GM19397 (cell line): ENCODE measurements around the gene GRP.
"Not testable (repeated sequence)": the region's sequence is repeated elsewhere in the genome, so short reads cannot be mapped to it uniquely, and the experiment has no call there.

Experiments used
- ATAC-seq: cut with Tn5 transposase; IDR thresholded peaks from one replicate; pipeline ENCODE4 v1.9.1; 2021; ENCODE audit warnings: mild to moderate bottlenecking, moderate library complexity; ENCODE audit not compliant: unreplicated experiment

GRP gene

DNA sequence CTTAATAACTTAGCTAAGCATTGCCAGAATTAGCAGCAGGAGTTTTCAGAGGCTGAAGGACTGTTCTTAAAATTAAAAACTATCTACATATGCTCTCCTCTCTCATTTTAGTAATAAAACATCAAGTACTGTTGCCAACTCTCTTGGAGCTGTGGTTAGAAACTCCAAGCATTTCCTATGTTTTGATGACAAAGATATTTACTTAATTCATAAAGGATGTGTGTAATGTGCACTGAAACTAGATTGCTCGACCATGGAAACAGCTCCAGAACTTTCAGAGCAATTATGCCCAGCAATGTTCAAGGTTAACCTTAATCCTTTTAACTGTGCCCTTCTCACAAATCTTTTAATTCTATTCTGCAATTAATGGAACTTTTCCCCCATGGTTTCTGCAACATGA, 8.4 kb downstream of the GRP start:
- no peak for ATAC-seq

DNA sequence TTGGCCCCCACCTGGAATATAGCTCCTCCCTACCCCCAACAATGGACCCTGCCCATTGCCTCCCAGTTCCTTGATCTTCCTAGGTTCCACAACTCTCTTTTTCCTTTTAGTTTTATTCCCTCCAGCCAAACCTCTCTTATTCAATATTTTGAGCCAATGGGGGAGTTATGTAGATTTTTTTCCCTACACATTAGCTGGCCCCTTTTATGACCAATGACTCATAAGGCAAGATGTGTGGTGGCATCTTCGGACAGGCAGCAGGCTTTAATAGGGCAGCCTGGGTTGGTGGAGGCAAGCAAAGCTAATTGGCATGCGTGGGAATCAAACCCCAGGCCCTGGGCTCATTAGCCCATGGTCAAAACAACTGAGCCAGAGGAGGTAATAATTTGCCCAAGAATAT, 9.2 kb downstream of the GRP start:
- no peak for ATAC-seq

DNA sequence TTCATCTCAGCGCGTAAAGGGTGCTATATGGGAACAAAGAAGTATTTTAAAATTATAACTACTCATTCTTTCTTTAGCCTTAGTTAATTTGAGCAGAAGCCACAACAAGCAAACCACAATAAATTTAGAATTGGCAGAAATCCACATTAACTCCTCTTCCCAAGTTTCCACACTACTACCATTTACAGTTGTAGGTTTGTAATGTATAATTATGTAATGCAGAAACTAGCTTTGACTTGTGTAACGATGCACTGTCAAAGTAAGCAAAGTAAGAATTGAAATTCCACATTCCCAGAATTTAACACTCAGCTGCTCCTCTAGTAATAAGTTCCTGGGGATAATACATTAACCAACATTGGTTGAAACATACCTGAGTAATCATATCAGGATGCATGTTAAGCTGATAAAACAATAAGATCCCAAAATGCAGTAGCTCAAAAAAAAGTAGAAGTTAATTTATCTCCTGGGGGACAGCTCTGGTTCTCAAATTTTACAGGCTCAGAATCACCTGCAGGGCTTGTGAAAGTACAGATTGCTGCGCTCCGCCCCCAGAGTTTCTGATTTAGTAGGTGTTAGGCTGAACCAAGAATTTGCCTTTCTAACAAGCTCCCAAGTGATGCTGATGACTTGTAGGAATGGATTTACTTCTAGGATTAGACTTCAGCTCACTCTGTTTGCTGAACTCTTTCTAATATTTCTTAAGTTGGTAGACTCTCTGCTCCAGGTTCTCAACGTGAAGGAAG, 9.9 kb downstream of the GRP start:
- ATAC-seq: no peak

DNA sequence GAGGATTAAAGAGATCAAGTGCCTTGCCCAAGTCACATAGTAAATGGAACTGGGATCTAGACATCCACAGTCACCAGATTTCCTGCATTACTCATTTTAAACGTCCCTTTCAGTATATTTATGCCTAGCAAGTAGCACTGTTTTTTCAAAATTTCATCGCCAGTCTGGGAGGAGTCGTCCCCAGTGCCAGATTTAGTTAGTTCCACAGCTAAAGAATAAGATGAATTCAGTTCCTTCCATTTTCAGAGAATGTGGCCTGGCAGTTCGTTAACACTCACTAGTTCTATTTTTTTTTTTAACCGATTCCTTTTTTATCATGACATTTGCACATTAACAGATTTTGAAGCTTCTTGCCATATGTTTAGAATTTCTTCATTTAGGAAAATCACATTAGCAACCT, 11.2 kb downstream of the GRP start:
- ATAC-seq: no peak

DNA sequence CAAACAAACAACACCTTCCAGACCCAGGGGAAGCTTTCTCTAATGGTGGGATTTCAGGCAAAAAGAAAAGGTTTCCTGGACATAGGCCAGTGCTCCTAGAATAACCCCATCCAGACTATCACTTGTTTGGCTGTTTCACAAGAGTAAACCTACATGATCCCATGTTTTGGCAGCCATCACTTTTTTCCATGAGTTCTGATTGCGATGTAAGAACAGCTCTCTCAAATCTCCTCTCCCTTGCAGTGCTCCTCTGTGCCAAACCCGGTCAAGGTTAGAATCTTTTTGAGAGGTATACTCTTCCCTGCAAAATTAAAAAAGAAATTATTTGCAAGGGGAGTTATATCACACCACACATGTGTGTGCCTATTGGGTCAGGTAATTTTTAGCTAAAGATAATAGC, 11.9 kb downstream of the GRP start:
- no peak for ATAC-seq

DNA sequence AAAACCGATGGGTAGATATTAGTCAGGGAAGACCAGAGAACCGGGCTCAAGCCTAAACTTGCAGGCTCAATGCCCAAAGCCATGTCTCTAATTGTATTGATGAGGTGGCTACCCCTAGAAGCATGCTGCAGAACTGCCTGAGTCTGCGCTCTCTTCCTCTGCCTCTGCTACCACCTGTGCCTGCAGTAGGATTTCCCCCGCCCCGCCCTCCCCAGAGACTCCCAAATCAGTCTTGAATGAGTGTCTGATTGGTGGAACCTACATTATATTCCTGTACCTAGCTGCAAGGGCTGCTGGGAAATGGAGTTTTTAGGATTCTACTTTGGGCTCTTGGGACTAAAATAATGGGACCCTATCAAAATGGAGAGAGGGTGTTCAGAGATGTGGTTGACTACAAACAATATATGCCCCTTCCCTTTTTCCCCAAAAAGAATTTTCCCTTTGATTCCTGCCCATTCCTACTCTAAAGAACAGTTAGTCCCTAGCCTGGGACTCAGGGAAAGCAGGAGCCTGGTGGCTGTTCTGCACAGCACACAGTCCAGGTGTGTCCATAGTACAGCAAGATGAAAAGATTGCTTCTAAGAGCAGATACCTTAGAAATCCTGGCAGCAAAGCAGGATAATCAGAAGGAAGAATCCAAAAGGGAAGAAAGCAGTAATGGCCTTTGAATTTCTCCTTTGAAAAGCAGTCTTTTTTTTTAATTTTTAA, 12.5 kb downstream of the GRP start:
- ATAC-seq: no peak

DNA sequence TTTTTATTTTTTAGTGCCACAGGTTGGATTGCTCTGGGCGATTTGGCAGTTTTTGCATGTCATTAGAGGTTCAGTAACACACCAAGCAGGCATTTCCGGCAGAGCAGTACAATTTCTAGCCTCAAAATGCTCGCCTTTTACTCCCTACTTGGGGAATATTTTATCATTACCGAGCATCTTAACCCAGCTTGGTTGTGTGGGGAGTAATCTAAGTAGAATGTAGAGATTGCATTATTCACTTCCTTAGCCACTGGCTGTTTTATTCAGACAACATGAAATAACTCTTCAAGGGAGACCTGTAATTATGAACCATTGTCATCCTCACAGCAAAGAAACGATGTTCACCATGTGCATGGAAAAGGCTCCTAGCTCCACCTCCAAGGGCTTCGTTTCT, 13.1 kb downstream of the GRP start:
- ATAC-seq: no peak

DNA sequence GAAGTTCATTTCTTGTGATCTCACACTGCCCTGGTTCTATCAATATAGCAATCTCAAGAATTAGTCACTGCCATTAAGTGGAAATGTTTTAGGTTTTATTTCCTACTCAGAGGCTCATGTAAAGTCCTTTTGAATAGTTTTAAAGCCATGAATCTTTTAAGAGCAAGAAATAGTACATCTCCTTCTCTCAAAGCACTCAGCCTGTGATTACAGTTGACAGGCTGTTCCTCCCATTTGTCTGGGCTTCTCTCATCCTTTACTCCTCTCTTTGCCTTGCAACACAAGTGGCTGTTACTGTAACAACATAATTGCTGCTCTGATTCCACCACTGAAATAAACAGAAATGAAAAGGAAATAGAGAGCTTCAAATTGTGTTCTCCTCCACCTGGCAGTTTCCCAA, 18.4 kb downstream of the GRP start:
- no peak for ATAC-seq

DNA sequence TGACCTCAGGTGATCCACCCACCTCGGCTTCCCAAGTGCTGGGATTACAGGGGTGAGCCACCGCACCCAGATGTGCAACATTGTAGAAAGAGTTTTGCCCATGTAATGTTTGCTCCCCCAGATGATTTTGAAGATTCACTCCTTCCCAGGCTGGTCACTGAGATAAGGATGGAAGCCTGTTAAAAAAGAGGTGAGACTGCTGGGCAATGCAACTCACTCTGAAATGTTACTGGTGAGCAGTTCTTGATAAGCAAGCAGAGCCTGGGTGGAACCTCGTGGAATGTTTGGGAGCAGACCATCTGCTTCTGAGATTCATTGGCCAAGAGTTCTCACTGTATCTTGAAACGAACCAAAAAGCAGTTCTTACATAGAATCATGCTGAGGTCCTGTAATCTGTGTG, 19.7 kb downstream of the GRP start:
- ATAC-seq: no peak

DNA sequence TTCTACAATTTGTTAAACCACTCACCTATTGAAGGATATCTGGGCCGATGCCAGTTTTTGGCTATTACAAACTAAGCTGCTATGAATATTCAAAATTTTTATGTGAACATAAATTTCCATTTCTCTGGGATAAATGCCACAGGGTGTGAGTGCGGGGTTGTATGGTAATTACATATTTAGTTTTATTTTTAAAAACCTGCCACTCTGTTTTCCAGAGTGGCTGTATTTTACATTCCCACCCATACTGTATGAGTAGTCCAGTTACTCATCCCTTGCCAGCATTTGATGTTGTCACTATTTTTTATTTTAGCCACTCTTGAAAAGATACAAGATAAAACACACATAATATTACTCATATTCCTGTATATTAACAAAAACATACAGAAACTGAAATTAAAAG, 22.9 kb downstream of the GRP start:
- ATAC-seq: no peak

DNA sequence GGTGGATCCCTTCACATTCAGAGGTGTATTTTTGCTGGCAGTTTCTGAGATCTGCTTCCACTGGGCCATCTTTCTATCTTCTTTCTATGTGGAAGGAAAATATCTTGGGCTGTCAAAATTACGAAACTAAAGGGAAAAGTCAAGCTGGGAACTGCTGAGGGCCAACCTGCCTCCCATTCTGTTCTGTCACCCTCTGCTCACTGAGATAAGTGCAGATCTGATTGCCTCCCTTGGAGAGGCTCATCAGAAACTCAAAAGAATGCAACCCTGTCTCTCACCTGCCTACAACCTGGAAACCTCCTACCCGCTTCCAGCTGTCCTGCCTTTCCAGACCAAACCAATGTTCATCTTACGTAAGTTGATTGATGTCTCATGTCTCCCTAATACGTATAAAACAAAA, 26.8 kb downstream of the GRP start:
- no peak for ATAC-seq

DNA sequence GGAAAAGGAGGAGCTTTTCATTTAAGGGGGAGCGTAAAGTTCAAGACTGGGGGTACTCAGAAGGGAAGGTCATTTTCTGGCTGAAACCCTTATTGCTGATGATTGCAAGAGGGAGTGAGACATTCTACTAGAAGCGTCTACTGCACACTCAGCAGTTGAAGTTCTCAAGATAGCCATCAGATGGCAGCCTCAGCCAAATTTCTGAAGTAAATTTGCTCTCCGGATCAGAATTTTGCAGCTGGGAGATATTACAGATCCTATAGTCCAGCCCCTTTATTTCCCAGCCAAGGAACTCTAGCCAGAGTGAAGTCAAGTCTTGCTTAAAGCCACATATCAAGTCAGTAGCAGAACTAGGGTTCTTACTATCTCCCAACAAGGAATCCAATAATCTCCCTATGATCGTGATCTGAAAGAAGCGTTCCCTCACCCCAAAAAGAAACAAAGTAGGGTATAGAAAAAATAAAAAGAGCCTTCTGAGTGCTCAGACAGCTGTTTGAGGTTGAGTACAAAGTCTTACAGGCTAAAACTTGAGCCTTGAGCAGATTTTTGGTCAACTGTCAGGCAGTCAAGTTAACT, 29.3 kb downstream of the GRP start:
- no peak for ATAC-seq

DNA sequence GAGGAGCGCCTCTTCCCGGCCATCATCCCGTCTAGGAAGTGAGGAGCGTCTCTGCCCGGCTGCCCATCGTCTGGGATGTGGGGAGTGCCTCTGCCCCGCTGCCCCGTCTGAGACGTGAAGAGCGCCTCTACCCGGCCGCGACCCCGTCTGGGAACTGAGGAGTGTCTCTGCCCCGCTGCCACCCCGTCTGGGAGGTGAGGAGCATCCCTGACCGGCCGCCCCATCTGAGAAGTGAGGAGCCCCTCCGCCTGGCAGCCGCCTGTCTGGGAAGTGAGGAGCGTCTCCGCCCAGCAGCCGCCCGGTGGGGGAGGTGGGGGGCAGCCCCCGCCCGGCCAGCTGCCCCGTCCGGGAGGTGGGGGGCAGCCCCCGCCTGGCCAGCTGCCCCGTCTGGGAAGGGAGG, 35.5 kb downstream of the GRP start:
- ATAC-seq: not testable (repeated sequence)

DNA sequence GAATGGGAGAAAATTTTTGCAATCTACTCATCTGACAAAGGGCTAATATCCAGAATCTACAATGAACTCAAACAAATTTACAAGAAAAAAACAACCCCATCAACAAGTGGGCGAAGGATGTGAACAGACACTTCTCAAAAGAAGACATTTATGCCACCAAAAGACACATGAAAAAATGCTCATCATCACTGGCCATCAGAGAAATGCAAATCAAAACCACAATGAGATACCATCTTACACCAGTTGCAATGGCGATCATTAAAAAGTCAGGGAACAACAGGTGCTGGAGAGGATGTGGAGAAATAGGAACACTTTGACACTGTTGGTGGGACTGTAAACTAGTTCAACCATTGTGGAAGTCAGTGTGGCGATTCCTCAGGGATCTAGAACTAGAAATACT, 41.9 kb downstream of the GRP start:
- not testable (repeated sequence) for ATAC-seq

DNA sequence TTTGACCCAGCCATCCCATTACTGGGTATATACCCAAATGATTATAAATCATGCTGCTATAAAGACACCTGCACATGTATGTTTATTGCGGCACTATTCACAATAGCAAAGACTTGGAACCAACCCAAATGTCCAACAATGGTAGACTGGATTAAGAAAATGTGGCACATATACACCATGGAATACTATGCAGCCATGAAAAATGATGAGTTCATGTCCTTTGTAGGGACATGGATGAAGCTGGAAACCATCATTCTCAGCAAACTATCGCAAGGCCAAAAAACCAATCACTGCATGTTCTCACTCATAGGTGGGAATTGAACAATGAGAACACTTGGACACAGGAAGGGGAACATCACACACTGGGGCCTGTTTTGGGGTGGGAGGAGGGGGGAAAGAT, 42.3 kb downstream of the GRP start:
- not testable (repeated sequence) for ATAC-seq

DNA sequence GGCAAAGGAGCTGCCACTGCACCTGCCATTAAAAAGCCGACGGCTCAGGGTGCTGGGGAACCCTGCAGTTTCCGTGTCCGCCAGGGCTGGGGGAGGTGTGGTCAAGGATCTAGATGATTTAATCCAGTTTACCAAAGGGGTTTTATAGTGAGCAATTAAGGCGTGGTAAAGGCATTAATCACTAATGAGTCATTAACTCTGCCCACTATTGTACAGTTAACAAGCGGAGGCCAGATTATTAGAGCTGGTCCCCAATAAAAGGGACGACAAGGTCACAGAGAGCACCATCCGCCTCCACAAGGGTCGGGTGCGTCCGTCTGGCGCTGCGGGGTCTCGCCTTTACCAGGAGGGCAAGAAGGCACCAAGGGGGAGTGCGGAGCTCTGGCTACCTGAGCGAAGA, 43.7 kb downstream of the GRP start:
- no peak for ATAC-seq

DNA sequence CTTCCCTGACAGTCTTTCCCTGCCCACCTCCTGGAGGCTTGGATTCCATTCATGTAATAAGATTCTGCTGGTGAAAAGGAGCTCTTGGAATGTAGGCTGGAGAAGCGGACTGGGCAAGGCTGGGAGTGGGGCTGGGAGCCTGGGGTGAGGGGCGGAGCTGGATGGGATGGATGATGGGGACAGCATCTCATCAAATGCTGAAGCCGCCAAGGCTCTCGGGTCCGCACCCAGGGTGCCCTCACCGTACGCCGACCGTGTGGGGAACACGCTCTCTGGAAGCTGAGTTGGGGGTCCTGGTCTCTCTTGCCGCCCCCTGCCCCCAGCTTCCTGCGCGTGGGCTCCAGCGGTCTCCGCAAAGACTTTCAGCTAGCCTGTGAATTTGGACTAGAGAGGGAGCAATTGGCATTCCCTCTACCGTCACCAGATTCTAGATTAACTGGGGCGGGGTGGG, 44.2 kb downstream of the GRP start:
- no peak for ATAC-seq

DNA sequence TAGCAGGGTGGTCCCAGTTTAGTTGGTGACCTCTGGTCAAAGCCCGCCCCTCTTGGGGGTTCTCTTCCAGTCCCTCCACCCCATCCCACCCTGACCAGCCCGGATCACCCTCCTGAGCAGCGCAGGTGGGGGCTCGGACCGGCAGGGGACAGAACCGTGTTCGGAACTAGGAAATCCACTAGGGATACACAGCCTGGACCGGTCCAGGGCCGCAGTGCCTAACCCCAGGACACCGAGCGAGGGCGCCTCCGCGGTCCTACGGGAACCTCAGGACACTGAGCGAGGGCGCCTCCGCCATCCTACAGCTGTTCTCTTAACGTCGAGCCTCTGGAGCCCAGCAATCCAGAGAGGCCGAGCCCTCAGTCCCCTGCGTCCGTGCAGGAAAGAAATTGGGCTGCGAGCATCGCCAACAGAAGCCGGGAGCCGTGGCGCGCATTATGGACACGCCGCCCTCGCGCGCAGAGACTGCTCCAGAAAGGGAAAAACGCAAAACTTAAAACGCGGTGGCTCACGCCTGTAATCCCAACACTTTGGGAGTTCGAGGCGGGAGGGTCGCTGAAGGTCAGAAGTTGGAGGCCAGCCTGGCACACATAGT, 44.8 kb downstream of the GRP start:
- no peak for ATAC-seq

DNA sequence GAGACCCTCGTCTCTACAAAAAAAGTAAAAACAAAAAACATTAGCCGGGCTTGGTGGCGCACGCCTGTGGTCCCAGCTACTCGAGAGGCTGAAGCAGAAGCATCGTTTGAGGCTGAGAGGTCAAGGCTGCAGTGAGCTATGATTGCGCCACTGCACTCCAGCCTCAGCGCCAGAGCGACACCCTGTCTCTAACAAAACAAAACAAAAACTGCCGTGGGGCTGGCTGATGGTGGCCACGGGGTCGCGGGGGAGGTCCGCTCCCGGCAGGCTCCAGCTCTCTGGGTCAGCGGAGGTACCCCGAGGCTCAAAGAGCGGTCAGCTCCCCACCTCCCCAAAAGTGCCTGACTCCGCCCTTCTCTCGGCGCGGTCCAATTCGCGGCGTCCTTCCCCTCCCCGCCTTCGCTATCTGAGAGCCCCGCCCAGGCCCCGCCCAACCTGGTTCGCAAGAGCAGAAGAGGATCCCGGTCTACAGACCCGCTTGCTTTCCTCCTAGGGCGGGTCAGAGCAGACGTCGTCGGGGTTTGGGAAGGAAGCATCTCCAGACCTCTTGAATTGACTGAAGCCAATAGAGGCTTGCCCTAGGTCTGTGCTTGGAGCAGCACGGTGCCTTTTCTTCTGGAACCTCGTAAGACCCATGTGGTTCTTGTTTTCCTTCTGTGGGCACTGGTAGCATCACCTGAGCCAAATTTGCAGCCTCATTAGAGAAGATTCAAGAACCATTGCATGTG, 45.5 kb downstream of the GRP start:
- ATAC-seq: peak; percentile 57

DNA sequence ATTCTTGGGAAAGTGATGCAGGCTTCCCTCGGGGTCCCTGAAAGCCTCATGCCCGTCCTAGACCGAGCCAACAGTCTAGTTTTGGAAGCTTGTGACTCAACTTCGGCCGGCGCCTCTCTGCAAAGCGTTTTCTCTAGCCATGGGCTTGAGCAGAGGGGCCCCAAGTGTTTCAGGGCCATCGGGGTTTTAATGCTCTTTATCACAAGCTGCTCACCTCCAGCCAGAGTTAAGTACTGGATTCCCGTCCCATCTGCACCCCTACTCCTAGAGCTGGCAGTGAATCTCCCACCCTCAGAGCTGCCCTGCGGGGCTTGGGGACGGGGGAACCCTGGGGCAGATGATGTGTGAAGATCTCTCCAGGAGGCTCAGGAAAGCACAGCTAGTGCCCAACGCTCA, 46.0 kb downstream of the GRP start:
- no peak for ATAC-seq

DNA sequence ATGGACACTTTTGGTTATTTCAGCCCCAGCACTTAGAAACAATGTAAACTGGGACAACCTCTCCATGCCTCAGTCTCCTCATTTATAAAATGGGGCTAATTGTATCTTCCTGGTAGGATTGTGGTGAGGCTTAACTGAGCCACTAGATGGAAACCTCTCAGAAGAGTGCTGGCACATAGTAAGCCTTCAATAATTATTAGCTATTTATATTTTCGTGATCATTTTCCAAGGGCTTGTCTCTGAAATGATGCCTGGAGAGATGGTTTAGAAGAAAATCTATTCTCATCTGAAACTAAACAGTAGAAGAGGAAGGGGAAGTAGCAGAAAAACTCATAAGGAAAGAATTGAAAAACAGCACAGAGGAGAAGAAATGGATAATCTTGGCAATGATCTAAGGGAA, 46.5 kb downstream of the GRP start:
- ATAC-seq: no peak
